Retinal pigment epithelial cell (primary cell): ENCODE results near the gene GALNT2.

Experiments used
- DNase-seq: peaks from one replicate; pipeline ENCODE4 v3.0.0-alpha.2; 2010; ENCODE audit warnings: low read depth
- H3K4me3 ChIP-seq: 2 replicates; pipeline ENCODE4 v1.5.1; 2011; ENCODE audit warnings: mild to moderate bottlenecking, low read length, control low read depth, moderate library complexity
- TF ChIP-seq, protein P1 (sequence below): conservative IDR thresholded peaks from 2 replicates; pipeline ENCODE4 v1.5.1; 2011; ENCODE audit warnings: low read depth, low read length, control low read depth, inconsistent platforms

GALNT2 gene

DNA sequence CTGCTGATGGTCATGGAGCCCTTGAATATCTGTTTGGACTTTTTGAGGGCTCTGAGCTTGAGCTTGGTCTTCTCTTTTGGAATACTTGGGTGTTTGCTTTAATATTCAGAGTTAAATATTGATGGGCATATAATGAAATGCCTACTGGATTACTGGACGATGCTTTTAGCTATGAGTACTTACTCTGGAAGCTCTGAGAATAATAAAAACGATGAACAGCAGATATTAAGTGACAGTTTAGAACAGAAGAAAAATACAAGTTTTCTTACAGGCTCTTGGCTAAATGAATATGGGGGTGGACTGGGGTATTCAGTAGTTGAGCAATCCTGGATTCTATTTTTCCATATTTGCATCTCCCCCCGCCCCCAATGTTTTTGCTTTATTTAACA, 20.7 kb downstream of the GALNT2 start:
- DNase-seq, result no peak
- no peak overlapping the region for H3K4me3 ChIP-seq
- TF ChIP-seq, protein P1, sequence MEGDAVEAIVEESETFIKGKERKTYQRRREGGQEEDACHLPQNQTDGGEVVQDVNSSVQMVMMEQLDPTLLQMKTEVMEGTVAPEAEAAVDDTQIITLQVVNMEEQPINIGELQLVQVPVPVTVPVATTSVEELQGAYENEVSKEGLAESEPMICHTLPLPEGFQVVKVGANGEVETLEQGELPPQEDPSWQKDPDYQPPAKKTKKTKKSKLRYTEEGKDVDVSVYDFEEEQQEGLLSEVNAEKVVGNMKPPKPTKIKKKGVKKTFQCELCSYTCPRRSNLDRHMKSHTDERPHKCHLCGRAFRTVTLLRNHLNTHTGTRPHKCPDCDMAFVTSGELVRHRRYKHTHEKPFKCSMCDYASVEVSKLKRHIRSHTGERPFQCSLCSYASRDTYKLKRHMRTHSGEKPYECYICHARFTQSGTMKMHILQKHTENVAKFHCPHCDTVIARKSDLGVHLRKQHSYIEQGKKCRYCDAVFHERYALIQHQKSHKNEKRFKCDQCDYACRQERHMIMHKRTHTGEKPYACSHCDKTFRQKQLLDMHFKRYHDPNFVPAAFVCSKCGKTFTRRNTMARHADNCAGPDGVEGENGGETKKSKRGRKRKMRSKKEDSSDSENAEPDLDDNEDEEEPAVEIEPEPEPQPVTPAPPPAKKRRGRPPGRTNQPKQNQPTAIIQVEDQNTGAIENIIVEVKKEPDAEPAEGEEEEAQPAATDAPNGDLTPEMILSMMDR, result no peak

DNA sequence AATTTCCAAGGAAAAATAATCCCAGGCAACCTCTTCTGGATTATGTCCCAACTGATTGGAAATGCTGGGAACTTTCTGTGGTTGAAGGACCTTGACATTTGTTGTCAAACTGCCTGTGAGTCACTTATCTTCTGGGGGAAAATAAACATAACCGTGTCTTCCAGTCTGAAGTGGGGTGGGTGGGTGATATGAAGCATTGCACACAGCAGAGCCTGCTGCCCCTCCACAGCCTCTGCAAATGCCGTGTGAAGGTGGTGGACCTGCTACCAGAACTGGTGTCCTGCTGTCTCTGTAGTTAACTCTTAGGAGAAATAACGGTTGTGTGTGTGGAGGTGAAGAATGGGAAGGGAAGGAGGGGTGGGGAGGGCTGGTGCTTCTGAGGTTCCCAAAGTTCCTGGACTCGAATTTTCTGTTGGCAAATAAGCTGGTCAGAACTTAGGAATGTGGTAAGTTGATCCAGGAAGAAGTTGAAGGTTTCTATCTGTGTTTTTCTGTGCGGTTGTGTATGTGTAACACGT, 23.2 kb downstream of the GALNT2 start:
- DNase-seq, result no peak
- no peak overlapping the region for H3K4me3 ChIP-seq
- TF ChIP-seq, protein P1, result no peak

DNA sequence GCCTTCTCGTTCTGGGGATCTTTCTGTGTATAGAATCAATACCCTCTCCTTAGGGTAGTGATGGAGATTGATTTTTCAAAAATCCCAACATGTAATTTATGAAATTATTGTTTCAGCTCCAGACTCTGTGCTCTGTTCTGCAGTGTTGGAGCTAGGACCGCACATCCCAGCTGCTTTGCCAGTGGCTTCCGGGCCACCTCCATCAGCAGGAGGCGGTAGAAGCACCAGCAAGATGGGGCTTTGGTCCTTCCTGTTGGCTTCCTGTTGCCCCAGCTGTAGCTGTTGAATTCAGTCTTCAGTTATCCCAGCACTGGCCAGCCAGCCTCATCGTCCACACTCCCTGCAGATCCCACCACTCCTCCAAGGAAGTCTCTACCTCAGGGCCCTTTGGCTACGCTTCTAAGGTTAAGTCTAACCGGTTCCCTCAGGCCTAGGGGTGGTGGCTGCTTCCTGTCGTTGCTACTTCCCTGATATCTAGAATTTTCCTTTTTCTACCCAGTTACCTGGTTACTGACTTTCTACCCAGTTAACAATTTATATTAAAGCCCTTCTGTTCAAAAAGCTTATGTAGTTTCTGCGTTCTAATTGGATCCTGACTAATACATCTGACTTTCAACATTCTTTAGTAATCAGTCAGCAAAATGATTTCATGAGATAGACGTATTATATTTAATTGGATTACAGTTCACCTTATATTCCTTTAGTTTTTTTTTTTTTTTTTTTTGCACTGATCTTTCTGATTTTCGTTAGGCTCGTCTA, 24.6 kb downstream of the GALNT2 start:
- H3K4me3 ChIP-seq, result no peak overlapping the region
- DNase-seq, result peak; percentile 90
- TF ChIP-seq, protein P1, result peak; percentile 32

DNA sequence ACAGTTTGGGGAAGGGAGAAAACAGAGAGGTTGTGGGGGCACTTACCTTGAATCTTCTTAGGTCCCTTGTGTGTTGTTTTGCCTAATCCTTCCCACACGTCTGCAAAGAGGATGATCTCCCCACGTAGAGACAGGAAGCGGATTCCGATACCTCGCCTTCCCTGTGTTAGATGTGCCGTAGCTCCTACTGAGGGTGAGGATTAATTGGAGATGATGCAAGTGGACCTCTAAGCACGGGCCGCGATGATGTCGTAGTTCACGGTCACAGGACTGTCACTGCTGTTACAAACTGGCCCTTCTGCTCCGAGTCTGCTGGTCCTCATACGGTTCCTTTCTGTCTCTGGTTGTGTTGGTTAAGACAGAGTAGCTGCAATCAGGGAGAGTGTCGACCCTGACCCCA, 27.7 kb downstream of the GALNT2 start:
- DNase-seq, result no peak
- H3K4me3 ChIP-seq, result no peak overlapping the region
- TF ChIP-seq, protein P1, result no peak

DNA sequence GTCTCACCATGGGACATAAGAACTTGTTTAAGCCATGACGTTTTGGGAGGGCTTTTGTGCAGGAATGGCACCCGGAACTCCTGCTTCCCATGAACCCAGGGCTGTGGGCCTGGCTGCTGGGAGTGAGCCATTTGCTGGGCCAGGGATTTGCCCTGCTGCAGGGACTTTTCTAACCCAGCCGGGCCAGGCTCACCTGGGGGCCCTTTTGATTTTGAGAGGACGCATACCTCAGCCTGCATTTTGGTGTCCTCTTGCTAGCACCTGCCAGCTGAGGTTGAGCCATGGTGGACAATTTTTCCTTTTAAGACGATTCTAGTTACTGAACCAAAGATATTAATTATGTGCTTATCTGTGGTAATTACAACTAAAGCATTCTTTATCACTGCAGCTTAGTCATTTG, 28.9 kb downstream of the GALNT2 start:
- DNase-seq, result no peak
- TF ChIP-seq, protein P1, result no peak

DNA sequence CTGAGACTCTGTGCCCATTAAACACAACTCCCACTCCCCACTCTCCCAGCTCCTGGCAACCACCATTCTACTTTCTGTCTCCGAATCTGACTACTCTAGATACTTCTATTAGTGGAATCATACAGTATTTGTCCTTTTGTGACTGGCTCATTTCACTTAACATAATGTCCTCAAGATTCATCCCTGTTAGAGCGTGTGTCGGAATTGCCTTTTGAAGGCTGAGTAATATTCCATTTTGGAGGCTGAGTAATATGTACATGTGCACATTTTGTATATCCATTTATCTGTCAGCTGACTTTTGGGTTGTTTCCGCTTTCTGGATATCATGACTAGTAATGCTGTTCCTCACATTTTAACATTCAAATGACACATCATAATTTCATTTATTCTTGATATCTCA, 30.3 kb downstream of the GALNT2 start:
- TF ChIP-seq, protein P1, result no peak
- DNase-seq, result no peak
- no peak overlapping the region for H3K4me3 ChIP-seq

More for the DNA sequence above, 28.9 kb downstream of the GALNT2 start:
- H3K4me3 ChIP-seq, result no peak overlapping the region

DNA sequence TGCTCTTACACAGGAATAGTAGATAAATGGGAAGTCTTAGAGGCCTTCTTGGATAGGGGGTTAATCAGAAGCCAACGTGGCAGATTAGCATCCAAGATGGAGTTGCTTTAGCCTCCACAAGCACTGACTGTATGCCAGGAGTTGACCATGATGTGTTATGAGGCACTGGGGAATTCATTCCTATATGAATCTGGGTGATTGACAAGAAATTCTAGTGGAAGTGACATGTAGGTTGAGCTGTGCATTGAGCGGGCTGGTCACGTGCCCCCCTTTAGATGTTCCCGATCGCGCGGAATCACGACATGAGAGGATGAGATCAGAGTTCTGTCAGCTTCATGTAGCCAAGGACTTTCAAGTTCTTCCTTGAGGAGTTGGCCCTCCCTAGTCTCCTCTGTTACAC, 31.7 kb downstream of the GALNT2 start:
- TF ChIP-seq, protein P1, result no peak
- DNase-seq, result no peak
- no peak overlapping the region for H3K4me3 ChIP-seq
